Liver (tissue), 9 donors: ENCODE measurements around the gene SURF6. TPM values are rescaled to one million over a fixed set of nuclear protein-coding genes. Genes with fewer than 3 reads are reported as not detected.

Experiments used
- DNase-seq: peaks from one replicate; pipeline ENCODE4 v3.0.0-alpha.2; 2017; ENCODE audit warnings: low spot score
- H3K27ac ChIP-seq, 2 donors: one replicate each; pipeline ENCODE4 v1.7.0; 2013; ENCODE audit warnings: inconsistent platforms in 2 of 2, low read length in 2 of 2, control low read depth in 1 of 2, low read depth in 1 of 2, mild to moderate bottlenecking in 1 of 2
- H3K27me3 ChIP-seq, 4 donors: one replicate each; pipeline versions ENCODE4 v1.6.1 to v1.7.0; 2013; ENCODE audit warnings: low read length in 3 of 4, inconsistent platforms in 1 of 4, mild to moderate bottlenecking in 1 of 4, moderate library complexity in 1 of 4; ENCODE audit not compliant: control insufficient read depth in 4 of 4, insufficient read depth in 4 of 4
- H3K36me3 ChIP-seq, 4 donors: one replicate each; pipeline versions ENCODE4 v1.6.1 to v1.7.0; 2013; ENCODE audit warnings: low read length in 3 of 4, mild to moderate bottlenecking in 3 of 4, low read depth in 1 of 4, moderate library complexity in 1 of 4; ENCODE audit not compliant: control insufficient read depth in 4 of 4, insufficient read depth in 3 of 4
- H3K4me1 ChIP-seq, 4 donors: one replicate each; pipeline versions ENCODE4 v1.6.1 to v1.7.0; 2013; ENCODE audit warnings: low read length in 3 of 4, mild to moderate bottlenecking in 3 of 4, moderate library complexity in 1 of 4; ENCODE audit not compliant: control insufficient read depth in 4 of 4, insufficient read depth in 4 of 4
- H3K4me3 ChIP-seq, 3 donors: one replicate each; pipeline versions ENCODE4 v1.6.1 to v1.7.0; 2013; ENCODE audit warnings: low read length in 3 of 3, control low read depth in 1 of 3, low read depth in 1 of 3, mild to moderate bottlenecking in 1 of 3
- H3K9ac ChIP-seq, 2 donors: one replicate each; pipeline ENCODE4 v1.7.0; 2013; ENCODE audit warnings: low read length in 2 of 2, mild to moderate bottlenecking in 2 of 2, moderate library complexity in 2 of 2, control low read depth in 1 of 2, low read depth in 1 of 2
- H3K9me3 ChIP-seq, 4 donors: one replicate each; pipeline versions ENCODE4 v1.6.1 to v1.7.0; 2013; ENCODE audit warnings: low read length in 3 of 4; ENCODE audit not compliant: control insufficient read depth in 4 of 4
- EGR1 ChIP-seq, 2 donors: IDR thresholded peaks; 2 replicates each; pipeline ENCODE4 v1.6.1; 2016 to 2018; ENCODE audit warnings: antibody characterized with exemption in 2 of 2, low read depth in 2 of 2
- FOXA1 ChIP-seq: IDR thresholded peaks from 2 replicates; pipeline ENCODE4 v1.6.1; 2016; ENCODE audit warnings: antibody characterized with exemption
- FOXA2 ChIP-seq: IDR thresholded peaks from 2 replicates; pipeline ENCODE4 v1.6.1; 2016; ENCODE audit warnings: antibody characterized with exemption
- GABPA ChIP-seq, 2 donors: IDR thresholded peaks in 1 of 2; conservative IDR thresholded peaks in 1 of 2; 2 replicates each; pipeline ENCODE4 v1.6.1; 2016; ENCODE audit warnings: antibody characterized with exemption in 2 of 2, mild to moderate bottlenecking in 1 of 2, moderate library complexity in 1 of 2
- HNF4A ChIP-seq, 2 donors: conservative IDR thresholded peaks; 2 replicates each; pipeline ENCODE4 v1.6.1; 2016; ENCODE audit warnings: antibody characterized with exemption in 2 of 2, mild to moderate bottlenecking in 2 of 2
- HNF4G ChIP-seq: IDR thresholded peaks from 2 replicates; pipeline ENCODE4 v1.6.1; 2016; ENCODE audit warnings: antibody characterized with exemption
- JUND ChIP-seq, 2 donors: IDR thresholded peaks; 2 replicates each; pipeline ENCODE4 v1.6.1; 2016; ENCODE audit warnings: antibody characterized with exemption in 2 of 2
- NR2F2 ChIP-seq: IDR thresholded peaks from 2 replicates; pipeline ENCODE4 v1.6.1; 2016; ENCODE audit warnings: antibody characterized with exemption
- RAD21 ChIP-seq, 2 donors: IDR thresholded peaks; 2 replicates each; pipeline ENCODE4 v1.6.1; 2016; ENCODE audit warnings: antibody characterized with exemption in 2 of 2, mild to moderate bottlenecking in 2 of 2
- RXRA ChIP-seq, 2 donors: IDR thresholded peaks; 2 replicates each; pipeline ENCODE4 v1.6.1; 2017 to 2018; ENCODE audit warnings: antibody characterized with exemption in 2 of 2, mild to moderate bottlenecking in 1 of 2
- SP1 ChIP-seq: IDR thresholded peaks from 2 replicates; pipeline ENCODE4 v1.6.1; 2018; ENCODE audit warnings: antibody characterized with exemption, mild to moderate bottlenecking
- TAF1 ChIP-seq: conservative IDR thresholded peaks from 2 replicates; pipeline ENCODE4 v1.6.1; 2016; ENCODE audit warnings: antibody characterized with exemption, mild to moderate bottlenecking
- YY1 ChIP-seq: IDR thresholded peaks from 2 replicates; pipeline ENCODE4 v1.6.1; 2016; ENCODE audit warnings: antibody characterized with exemption, mild to moderate bottlenecking
- WGBS: extraction: QIAGEN DNeasy Blood & Tissue Kit; methylation state at CpG from one replicate; pipeline ENCODE4 v1.1.7; 2013; 5-methylcytosine and 5-hydroxymethylcytosine counted together
- polyA plus RNA-seq, 2 donors: library from polyadenylated mRNA; stranded (reverse) in 1 of 2; unstranded in 1 of 2; fragments of 200-250 nt in 1 of 2; fragments of >200 nt in 1 of 2; fragmentation: Nextera tagmentation in 1 of 2; extraction: Ambion mirVana in 1 of 2; gene quantifications; one replicate each; pipeline versions ENCODE4 v1.2.1 to v1.2.3, GENCODE V29; 2013 to 2015
- total RNA-seq, 2 donors: library from RNA; depleted of rRNA; stranded (reverse); fragments of >200 nt; gene quantifications; one replicate each; pipeline ENCODE4 v1.2.3, GENCODE V29; 2014
- TF ChIP-seq, protein P1 (sequence below): IDR thresholded peaks from 2 replicates; pipeline ENCODE4 v1.6.1; 2016; ENCODE audit warnings: antibody characterized with exemption
- TF ChIP-seq, protein P2 (sequence below): IDR thresholded peaks from 2 replicates; pipeline ENCODE4 v1.6.1; 2016; ENCODE audit warnings: antibody characterized with exemption
- TF ChIP-seq, protein P3 (sequence below): IDR thresholded peaks from 2 replicates; pipeline ENCODE4 v1.6.1; 2016; ENCODE audit warnings: antibody characterized with exemption
- TF ChIP-seq, protein P4 (sequence below): fragments of 150-350 bp; IDR thresholded peaks from 2 replicates; pipeline ENCODE4 v1.5.1; 2017; ENCODE audit warnings: improper control_type of control experiment, low read depth, low read length; ENCODE audit not compliant: missing input control
- donor health status: healthy.
- donor health status: healthy.
- donor health status: healthy.
- donor health status: healthy.
- donor health status: healthy.

The SURF6 gene
- total and polyA plus RNA-seq, 4 donors, result 4.1 to 12.9 (median 7.2) TPM

DNA sequence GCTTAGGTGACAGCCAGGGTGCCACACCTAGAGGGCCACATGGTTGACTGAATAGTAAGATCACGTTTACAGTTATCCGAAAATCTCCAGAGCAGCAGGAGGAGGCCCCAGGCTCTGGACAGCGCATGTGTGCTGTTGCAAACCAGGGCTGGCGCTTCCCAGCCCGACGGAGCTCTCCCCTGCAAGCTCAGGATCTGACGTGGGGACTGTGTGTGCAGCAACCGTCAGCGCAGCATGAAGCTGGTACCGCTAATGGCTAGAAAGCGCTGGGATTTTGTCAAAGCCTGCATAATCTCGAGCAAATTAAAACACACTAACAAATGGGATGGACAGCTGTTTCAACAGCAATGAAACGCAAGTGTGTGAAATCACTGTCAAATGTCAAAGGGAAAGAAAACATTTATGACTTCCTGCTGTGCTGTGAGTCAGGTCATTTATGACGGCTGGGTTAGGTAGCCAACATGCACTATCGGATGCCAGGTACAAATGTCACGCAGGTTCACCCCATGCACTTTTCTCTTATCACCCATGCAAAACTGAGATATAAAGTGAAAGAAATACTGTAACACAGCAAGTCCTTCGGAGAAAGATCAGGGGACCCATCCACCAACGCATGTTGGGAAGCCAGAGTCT lies 32.4 kb upstream of the SURF6 start:
- H3K27ac ChIP-seq, result peak overlapping the region; percentile 55 to 71
- H3K4me1 ChIP-seq, result peaks cover 28 to 65% (median 61%) of the 10 kb centered on the region in 4 donors
- 42% methylated on average over 18 of the region's 18 CpGs for WGBS
- no peaks in the 10 kb centered on the region for H3K9me3 ChIP-seq
- peaks cover 16 to 45% (median 35%) of the 10 kb centered on the region in 4 donors for H3K36me3 ChIP-seq
- no peak overlapping the region for H3K4me3 ChIP-seq
- TF ChIP-seq RXRA (IDR thresholded peaks at IDR 0.05), result peak; percentile 13 to 20
- TF ChIP-seq HNF4G, result no peak
- TF ChIP-seq, protein P1, sequence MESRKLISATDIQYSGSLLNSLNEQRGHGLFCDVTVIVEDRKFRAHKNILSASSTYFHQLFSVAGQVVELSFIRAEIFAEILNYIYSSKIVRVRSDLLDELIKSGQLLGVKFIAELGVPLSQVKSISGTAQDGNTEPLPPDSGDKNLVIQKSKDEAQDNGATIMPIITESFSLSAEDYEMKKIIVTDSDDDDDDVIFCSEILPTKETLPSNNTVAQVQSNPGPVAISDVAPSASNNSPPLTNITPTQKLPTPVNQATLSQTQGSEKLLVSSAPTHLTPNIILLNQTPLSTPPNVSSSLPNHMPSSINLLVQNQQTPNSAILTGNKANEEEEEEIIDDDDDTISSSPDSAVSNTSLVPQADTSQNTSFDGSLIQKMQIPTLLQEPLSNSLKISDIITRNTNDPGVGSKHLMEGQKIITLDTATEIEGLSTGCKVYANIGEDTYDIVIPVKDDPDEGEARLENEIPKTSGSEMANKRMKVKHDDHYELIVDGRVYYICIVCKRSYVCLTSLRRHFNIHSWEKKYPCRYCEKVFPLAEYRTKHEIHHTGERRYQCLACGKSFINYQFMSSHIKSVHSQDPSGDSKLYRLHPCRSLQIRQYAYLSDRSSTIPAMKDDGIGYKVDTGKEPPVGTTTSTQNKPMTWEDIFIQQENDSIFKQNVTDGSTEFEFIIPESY, result no peak
- peak in 1 of 2 donors; percentile 36 for TF ChIP-seq GABPA (IDR thresholded peaks at IDR 0.05 in 1 of 2, conservative IDR thresholded peaks at IDR 0.05 in 1 of 2)
- TF ChIP-seq HNF4A (conservative IDR thresholded peaks at IDR 0.05), result peak in 1 of 2 donors; percentile 30
- H3K27me3 ChIP-seq, result no peaks in the 10 kb centered on the region
- H3K9ac ChIP-seq, result no peak overlapping the region
- DNase-seq, result no peak

DNA sequence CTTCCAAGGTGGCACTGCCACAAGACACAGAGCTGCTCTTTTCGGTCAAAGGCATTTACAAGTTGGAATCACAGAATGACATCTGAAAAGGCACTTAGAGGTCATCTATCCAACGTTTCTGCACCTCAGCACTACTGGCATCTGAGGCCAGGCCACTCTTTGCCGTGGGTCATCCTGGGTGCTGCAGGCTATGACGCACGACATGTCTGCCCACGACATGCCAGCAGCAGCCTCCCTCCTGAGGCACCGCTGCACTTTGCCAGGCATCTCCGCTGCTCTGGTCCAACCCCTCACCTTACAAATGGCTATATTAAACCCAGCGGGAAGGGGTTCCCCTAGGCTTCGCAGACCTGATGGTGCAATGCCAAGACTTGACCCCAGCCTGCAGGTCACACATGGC lies 31.8 kb upstream of the SURF6 start:
- Histone ChIP-seq H3K36me3 (peaks cover 17 to 51% (median 40%) of the 10 kb centered on the region in 4 donors), H3K9me3 (no peaks in the 10 kb centered on the region), H3K27me3 (no peaks in the 10 kb centered on the region), H3K27ac (peak overlapping the region; percentile 55 to 71), H3K9ac (no peak overlapping the region), H3K4me1 (peaks cover 25 to 59% (median 55%) of the 10 kb centered on the region in 4 donors), H3K4me3 (no peak overlapping the region)
- TF ChIP-seq NR2F2 (no peak), RXRA (IDR thresholded peaks at IDR 0.05) (no peak), SP1 (no peak), YY1 (no peak), TAF1 (no peak), JUND (IDR thresholded peaks at IDR 0.05) (no peak), GABPA (IDR thresholded peaks at IDR 0.05 in 1 of 2, conservative IDR thresholded peaks at IDR 0.05 in 1 of 2) (no peak), FOXA1 (no peak), RAD21 (IDR thresholded peaks at IDR 0.05) (no peak), HNF4A (conservative IDR thresholded peaks at IDR 0.05) (no peak), EGR1 (IDR thresholded peaks at IDR 0.05; ENCODE audit: low read depth in 2 of 2) (no peak), FOXA2 (no peak), HNF4G (no peak)
- TF ChIP-seq, protein P2, sequence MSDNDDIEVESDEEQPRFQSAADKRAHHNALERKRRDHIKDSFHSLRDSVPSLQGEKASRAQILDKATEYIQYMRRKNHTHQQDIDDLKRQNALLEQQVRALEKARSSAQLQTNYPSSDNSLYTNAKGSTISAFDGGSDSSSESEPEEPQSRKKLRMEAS, result no peak
- TF ChIP-seq, protein P3, sequence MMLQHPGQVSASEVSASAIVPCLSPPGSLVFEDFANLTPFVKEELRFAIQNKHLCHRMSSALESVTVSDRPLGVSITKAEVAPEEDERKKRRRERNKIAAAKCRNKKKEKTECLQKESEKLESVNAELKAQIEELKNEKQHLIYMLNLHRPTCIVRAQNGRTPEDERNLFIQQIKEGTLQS, result no peak
- 80% methylated on average over 10 of the region's 10 CpGs for WGBS
- no peak for DNase-seq

DNA sequence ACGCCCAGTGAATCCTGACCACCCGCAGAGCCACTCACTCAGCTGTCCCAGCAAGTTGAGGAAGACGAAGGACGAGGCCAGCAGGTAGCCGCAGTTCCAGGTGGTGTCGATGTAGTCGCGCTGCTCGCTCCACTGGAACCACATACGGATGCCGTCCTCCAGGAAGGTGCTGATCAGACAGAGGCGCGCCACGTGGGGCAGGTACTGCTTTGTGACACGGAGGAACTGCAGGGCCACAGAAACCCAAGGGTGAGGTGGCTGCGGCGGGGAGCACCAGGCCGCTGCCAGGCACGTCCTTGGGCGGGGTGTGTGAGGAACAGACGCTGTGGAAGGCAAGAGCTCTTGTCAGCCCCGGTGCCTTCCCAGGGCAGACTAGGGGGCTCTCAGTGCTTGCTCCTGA lies 31.2 kb upstream of the SURF6 start:
- no peaks in the 10 kb centered on the region for H3K9me3 ChIP-seq
- H3K4me3 ChIP-seq, result no peak overlapping the region
- WGBS, result 96% methylated on average over 22 of the region's 22 CpGs
- H3K27ac ChIP-seq, result no peak overlapping the region
- peaks cover 23 to 56% (median 49%) of the 10 kb centered on the region in 4 donors for H3K4me1 ChIP-seq
- no peak overlapping the region for H3K9ac ChIP-seq
- no peak for DNase-seq
- no peaks in the 10 kb centered on the region for H3K27me3 ChIP-seq
- H3K36me3 ChIP-seq, result peaks cover 21 to 55% (median 43%) of the 10 kb centered on the region in 4 donors
- TF ChIP-seq TAF1 (no peak), HNF4A (conservative IDR thresholded peaks at IDR 0.05) (no peak), RXRA (IDR thresholded peaks at IDR 0.05) (no peak), SP1 (no peak), RAD21 (IDR thresholded peaks at IDR 0.05) (no peak), FOXA1 (no peak), YY1 (no peak), GABPA (IDR thresholded peaks at IDR 0.05 in 1 of 2, conservative IDR thresholded peaks at IDR 0.05 in 1 of 2) (no peak), EGR1 (IDR thresholded peaks at IDR 0.05; ENCODE audit: low read depth in 2 of 2) (no peak)
- TF ChIP-seq, protein P1, result no peak
- TF ChIP-seq, protein P4, sequence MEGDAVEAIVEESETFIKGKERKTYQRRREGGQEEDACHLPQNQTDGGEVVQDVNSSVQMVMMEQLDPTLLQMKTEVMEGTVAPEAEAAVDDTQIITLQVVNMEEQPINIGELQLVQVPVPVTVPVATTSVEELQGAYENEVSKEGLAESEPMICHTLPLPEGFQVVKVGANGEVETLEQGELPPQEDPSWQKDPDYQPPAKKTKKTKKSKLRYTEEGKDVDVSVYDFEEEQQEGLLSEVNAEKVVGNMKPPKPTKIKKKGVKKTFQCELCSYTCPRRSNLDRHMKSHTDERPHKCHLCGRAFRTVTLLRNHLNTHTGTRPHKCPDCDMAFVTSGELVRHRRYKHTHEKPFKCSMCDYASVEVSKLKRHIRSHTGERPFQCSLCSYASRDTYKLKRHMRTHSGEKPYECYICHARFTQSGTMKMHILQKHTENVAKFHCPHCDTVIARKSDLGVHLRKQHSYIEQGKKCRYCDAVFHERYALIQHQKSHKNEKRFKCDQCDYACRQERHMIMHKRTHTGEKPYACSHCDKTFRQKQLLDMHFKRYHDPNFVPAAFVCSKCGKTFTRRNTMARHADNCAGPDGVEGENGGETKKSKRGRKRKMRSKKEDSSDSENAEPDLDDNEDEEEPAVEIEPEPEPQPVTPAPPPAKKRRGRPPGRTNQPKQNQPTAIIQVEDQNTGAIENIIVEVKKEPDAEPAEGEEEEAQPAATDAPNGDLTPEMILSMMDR, result no peak
- TF ChIP-seq, protein P3, result no peak
- TF ChIP-seq, protein P2, result no peak
